Type B pancreatic cell (in vitro differentiated cells): Measurements from ENCODE around the gene SMARCD3. TPM values are rescaled to one million over a fixed set of nuclear protein-coding genes. Genes with fewer than 3 reads are reported as not detected.
A peak's percentile ranks its signal among the peaks of the same experiment; 100 is the strongest.

Source experiments
- DNase-seq: peaks from one replicate; pipeline ENCODE4 v3.0.0; 2021; ENCODE audit warnings: mixed read lengths; ENCODE audit not compliant: unreplicated experiment; ENCODE audit errors: extremely low spot score
- H3K27ac Mint-ChIP-seq: 2 replicates; pipeline ENCODE4 v1.8.0; 2021; ENCODE audit warnings: mild to moderate bottlenecking, mixed read lengths
- H3K27me3 Mint-ChIP-seq: 2 replicates; pipeline ENCODE4 v1.8.0; 2021; ENCODE audit warnings: mixed read lengths
- H3K36me3 Mint-ChIP-seq: 2 replicates; pipeline ENCODE4 v1.8.0; 2021; ENCODE audit warnings: mixed read lengths
- H3K4me1 Mint-ChIP-seq: one replicate; pipeline ENCODE4 v1.8.0; 2021; ENCODE audit warnings: mixed read lengths; ENCODE audit not compliant: unreplicated experiment
- H3K4me3 Mint-ChIP-seq: 2 replicates; pipeline ENCODE4 v1.8.0; 2021; ENCODE audit warnings: mild to moderate bottlenecking, mixed read lengths
- H3K9me3 Mint-ChIP-seq: 2 replicates; pipeline ENCODE4 v1.8.0; 2021; ENCODE audit warnings: mixed read lengths
- CTCF ChIP-seq: fragments of 200-600 bp; sonication (generic); conservative IDR thresholded peaks from 2 replicates; pipeline ENCODE4 v1.5.0; 2021; ENCODE audit warnings: antibody characterized with exemption, mild to moderate bottlenecking
- total RNA-seq: library from RNA; stranded (reverse); gene quantifications from 2 replicates; pipeline ENCODE4 v1.2.1, GENCODE V29; 2021; ENCODE audit warnings: low replicate concordance

SMARCD3 gene
- total RNA-seq, 1 donor from 2014 or later, result 58.4 TPM

DNA sequence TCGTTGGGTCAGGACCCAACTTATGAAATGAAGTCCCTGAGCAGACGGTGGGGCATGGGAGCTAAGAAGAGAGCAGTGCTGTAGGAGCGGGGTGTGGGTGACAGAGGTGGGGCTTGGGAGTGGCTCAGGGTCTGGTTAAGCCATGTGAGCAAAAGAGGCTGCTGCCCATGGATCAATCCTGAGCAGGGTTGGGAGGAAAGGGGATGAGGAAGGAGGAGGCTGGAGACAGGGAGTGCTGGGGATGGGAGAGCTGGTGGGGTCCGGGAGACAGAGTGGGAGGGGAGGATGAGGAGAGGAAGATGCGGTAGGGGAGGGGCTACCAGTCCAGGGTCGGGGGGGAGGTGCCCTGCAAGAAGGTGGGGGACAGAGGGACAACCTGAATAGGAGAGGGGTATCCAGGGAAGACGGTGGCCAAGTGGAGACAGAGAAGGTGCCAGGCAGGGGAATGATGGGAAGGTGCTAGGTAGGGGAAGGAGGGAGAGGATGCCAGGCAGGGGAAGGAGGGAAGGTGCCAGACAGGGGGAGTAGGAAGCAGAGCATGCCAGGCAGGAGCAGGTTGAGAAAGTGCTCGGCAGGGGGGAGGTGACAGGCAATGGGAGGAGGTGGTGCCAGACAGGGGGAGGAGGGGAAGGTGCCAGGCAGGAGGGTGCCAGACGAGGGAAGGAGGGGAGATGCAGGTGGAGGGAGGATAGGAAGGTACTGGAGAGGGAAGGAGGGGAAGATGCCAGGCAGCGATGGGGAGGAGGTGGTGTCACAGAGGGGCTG, 27.5 kb upstream of the SMARCD3 start:
- H3K27ac Mint-ChIP-seq, result no peak overlapping the region
- peaks cover 14% of the 10 kb centered on the region for H3K4me1 Mint-ChIP-seq
- no peaks in the 10 kb centered on the region for H3K9me3 Mint-ChIP-seq
- no peak for DNase-seq
- no peaks in the 10 kb centered on the region for H3K36me3 Mint-ChIP-seq
- H3K27me3 Mint-ChIP-seq, result peaks cover 38% of the 10 kb centered on the region
- TF ChIP-seq CTCF, result no peak
- H3K4me3 Mint-ChIP-seq, result peak overlapping the region; percentile 60

- DNase-seq, result no peak
- peaks cover 31% of the 10 kb centered on the region for H3K27me3 Mint-ChIP-seq
- H3K36me3 Mint-ChIP-seq, result no peaks in the 10 kb centered on the region
- TF ChIP-seq CTCF, result no peak
- no peaks in the 10 kb centered on the region for H3K9me3 Mint-ChIP-seq
- peaks cover 14% of the 10 kb centered on the region for H3K4me1 Mint-ChIP-seq
- no peak overlapping the region for H3K27ac Mint-ChIP-seq
- peak overlapping the region; percentile 65 for H3K4me3 Mint-ChIP-seq
Observed at GRCh38 chr7:151274936-151275812, 26.7 kb upstream of the SMARCD3 start.

- Mint-ChIP-seq H3K4me1 (peaks cover 14% of the 10 kb centered on the region), H3K4me3 (peak overlapping the region; percentile 65), H3K27ac (no peak overlapping the region), H3K36me3 (no peaks in the 10 kb centered on the region), H3K9me3 (no peaks in the 10 kb centered on the region), H3K27me3 (peaks cover 25% of the 10 kb centered on the region)
- no peak for DNase-seq
- TF ChIP-seq CTCF, result no peak
Observed at GRCh38 chr7:151274396-151274795, 25.9 kb upstream of the SMARCD3 start.

GRCh38 chr7:151273651-151274390, 25.3 kb upstream of the SMARCD3 start:
- Mint-ChIP-seq H3K4me1 (peaks cover 14% of the 10 kb centered on the region), H3K9me3 (no peaks in the 10 kb centered on the region), H3K36me3 (no peaks in the 10 kb centered on the region), H3K27me3 (peaks cover 21% of the 10 kb centered on the region), H3K4me3 (no peak overlapping the region), H3K27ac (no peak overlapping the region)
- no peak for DNase-seq
- TF ChIP-seq CTCF, result no peak

DNA sequence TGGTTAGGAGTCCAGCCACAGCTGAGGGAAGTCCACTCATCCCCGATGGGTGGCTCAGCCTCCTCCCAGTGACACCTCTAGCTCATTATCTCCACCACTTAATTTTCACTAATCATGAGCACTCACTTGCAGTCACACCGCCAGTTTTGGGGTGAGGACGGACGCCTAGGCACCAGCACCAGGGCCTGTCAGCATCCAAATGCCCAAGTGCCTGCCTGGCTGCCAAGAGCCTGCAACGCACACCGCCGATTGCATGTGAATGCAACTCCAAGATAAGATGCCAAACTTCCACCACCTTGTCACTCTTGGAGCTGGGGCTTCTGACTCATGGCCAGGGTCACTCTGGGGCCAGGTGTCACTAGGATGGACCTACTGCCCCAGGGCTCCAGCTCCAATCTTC, 24.4 kb upstream of the SMARCD3 start:
- Mint-ChIP-seq H3K27ac (no peak overlapping the region), H3K9me3 (no peaks in the 10 kb centered on the region), H3K36me3 (no peaks in the 10 kb centered on the region), H3K27me3 (peaks cover 17% of the 10 kb centered on the region), H3K4me1 (peaks cover 10% of the 10 kb centered on the region), H3K4me3 (no peak overlapping the region)
- no peak for DNase-seq
- no peak for TF ChIP-seq CTCF
